ENCODE data around the gene IFITM10.

The IFITM10 gene

GRCh38 chr11:1719781-1720180, 30.6 kb downstream of the IFITM10 start:
- Histone ChIP-seq H3K9me3 (ENCODE audit: insufficient read depth, low read length) (no peaks in the 10 kb centered on the region), H4K20me1 (ENCODE audit: insufficient read depth, low read length) (no peaks in the 10 kb centered on the region), H2AFZ (ENCODE audit: low read depth, low read length) (no peak overlapping the region), H3K4me3 (ENCODE audit: low read length) (no peak overlapping the region), H3K4me1 (ENCODE audit: low read length) (no peaks in the 10 kb centered on the region), H3K79me2 (ENCODE audit: low read length) (no peaks in the 10 kb centered on the region), H3K36me3 (replicated peaks; ENCODE audit: low read depth, low read length) (no peaks in the 10 kb centered on the region), H3K4me2 (ENCODE audit: low read length) (no peak overlapping the region), H3K9ac (ENCODE audit: low read length) (no peak overlapping the region), H3K27ac (ENCODE audit: low read length) (no peak overlapping the region), H3K27me3 (ENCODE audit: low read depth, low read length) (peaks cover 7% of the 10 kb centered on the region; the same call in 1 of the 2 replicates)
- TF ChIP-seq CTCF (IDR thresholded peaks at IDR 0.05; ENCODE audit: low read depth, low read length) (no peak), EZH2phosphoT487 (IDR thresholded peaks at IDR 0.05; ENCODE audit: low read depth) (no peak)

DNA sequence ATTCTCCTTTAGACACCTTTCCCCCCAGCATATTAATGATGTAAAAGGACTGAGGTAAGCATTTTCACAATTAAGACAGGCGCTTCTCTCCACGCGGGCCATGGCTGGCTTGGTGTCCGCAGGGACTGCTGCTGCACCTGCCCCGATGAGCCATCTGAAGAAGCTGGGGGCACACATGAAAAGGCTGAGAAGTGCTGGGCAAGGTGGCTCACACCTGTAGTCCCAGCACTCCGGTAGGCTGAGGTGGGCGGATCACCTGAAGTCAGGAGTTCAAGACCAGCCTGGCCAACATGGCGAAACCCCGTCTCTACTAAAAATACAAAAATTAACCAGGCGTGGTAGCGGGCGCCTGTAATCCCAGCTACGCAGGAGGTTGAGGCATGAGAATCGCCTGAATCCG, 32.1 kb downstream of the IFITM10 start:
- TF ChIP-seq CTCF (IDR thresholded peaks at IDR 0.05; ENCODE audit: low read depth, low read length): no peak
- TF ChIP-seq EZH2phosphoT487 (IDR thresholded peaks at IDR 0.05; ENCODE audit: low read depth): no peak
- H3K9me3 ChIP-seq (ENCODE audit: insufficient read depth, low read length): no peaks in the 10 kb centered on the region
- no peak overlapping the region for H3K4me2 ChIP-seq (ENCODE audit: low read length)

DNA sequence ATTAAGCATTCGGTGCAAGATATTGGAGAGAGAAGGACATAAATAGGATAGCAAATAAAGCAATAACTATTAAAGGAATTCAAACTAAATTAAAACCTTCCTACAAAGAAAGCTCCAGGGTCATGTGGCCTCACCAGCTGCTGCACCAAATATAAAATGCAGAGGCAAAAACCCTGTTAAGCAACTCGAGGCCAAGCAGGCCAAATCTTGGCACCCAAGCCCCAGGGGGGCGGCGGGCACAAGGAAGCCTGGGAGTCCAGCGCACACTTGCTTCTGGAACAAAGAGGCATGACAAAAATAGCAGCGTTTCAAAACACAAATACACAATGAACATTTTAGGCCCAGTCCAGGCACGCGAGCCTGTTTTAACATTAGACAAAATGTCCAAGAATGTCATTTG, 32.6 kb downstream of the IFITM10 start:
- H3K27me3 ChIP-seq (ENCODE audit: low read depth, low read length): peaks cover 13% of the 10 kb centered on the region; the same call in 1 of the 2 replicates
- H3K27ac ChIP-seq (ENCODE audit: low read length): no peak overlapping the region
- H3K9me3 ChIP-seq (ENCODE audit: insufficient read depth, low read length): no peaks in the 10 kb centered on the region
- H2AFZ ChIP-seq (ENCODE audit: low read depth, low read length): no peak overlapping the region
- no peaks in the 10 kb centered on the region for H3K79me2 ChIP-seq (ENCODE audit: low read length)
- no peaks in the 10 kb centered on the region for H4K20me1 ChIP-seq (ENCODE audit: insufficient read depth, low read length)
- no peaks in the 10 kb centered on the region for H3K4me1 ChIP-seq (ENCODE audit: low read length)
- no peak overlapping the region for H3K4me2 ChIP-seq (ENCODE audit: low read length)
- no peak overlapping the region for H3K4me3 ChIP-seq (ENCODE audit: low read length)
- no peak overlapping the region for H3K9ac ChIP-seq (ENCODE audit: low read length)
- no peaks in the 10 kb centered on the region for H3K36me3 ChIP-seq (replicated peaks; ENCODE audit: low read depth, low read length)
- TF ChIP-seq EZH2phosphoT487 (IDR thresholded peaks at IDR 0.05; ENCODE audit: low read depth) (no peak), CTCF (IDR thresholded peaks at IDR 0.05; ENCODE audit: low read depth, low read length) (no peak)

More for the DNA sequence above, 32.1 kb downstream of the IFITM10 start:
- no peaks in the 10 kb centered on the region for H3K79me2 ChIP-seq (ENCODE audit: low read length)
- H2AFZ ChIP-seq (ENCODE audit: low read depth, low read length): no peak overlapping the region
- H3K4me1 ChIP-seq (ENCODE audit: low read length): no peaks in the 10 kb centered on the region
- H3K27me3 ChIP-seq (ENCODE audit: low read depth, low read length): peaks cover 12% of the 10 kb centered on the region; the same call in 1 of the 2 replicates
- H3K36me3 ChIP-seq (replicated peaks; ENCODE audit: low read depth, low read length): no peaks in the 10 kb centered on the region
- H3K9ac ChIP-seq (ENCODE audit: low read length): no peak overlapping the region
- no peak overlapping the region for H3K4me3 ChIP-seq (ENCODE audit: low read length)
- H3K27ac ChIP-seq (ENCODE audit: low read length): no peak overlapping the region
- no peaks in the 10 kb centered on the region for H4K20me1 ChIP-seq (ENCODE audit: insufficient read depth, low read length)

GRCh38 chr11:1714908-1715885, 35.2 kb downstream of the IFITM10 start:
- no peaks in the 10 kb centered on the region for H4K20me1 ChIP-seq (ENCODE audit: insufficient read depth, low read length)
- no peak overlapping the region for H2AFZ ChIP-seq (ENCODE audit: low read depth, low read length)
- H3K27me3 ChIP-seq (ENCODE audit: low read depth, low read length): peaks cover 28% of the 10 kb centered on the region
- H3K27ac ChIP-seq (ENCODE audit: low read length): no peak overlapping the region
- H3K9me3 ChIP-seq (ENCODE audit: insufficient read depth, low read length): no peaks in the 10 kb centered on the region
- no peaks in the 10 kb centered on the region for H3K36me3 ChIP-seq (replicated peaks; ENCODE audit: low read depth, low read length)
- no peak for TF ChIP-seq EZH2phosphoT487 (IDR thresholded peaks at IDR 0.05; ENCODE audit: low read depth)
- no peak for TF ChIP-seq CTCF (IDR thresholded peaks at IDR 0.05; ENCODE audit: low read depth, low read length)
- no peak overlapping the region for H3K4me2 ChIP-seq (ENCODE audit: low read length)
- H3K79me2 ChIP-seq (ENCODE audit: low read length): no peaks in the 10 kb centered on the region
- no peak overlapping the region for H3K9ac ChIP-seq (ENCODE audit: low read length)
- no peak overlapping the region for H3K4me3 ChIP-seq (ENCODE audit: low read length)
- H3K4me1 ChIP-seq (ENCODE audit: low read length): no peaks in the 10 kb centered on the region

All from OCI-LY3 (cell line).